NCI-H345 (cell line): Measurements from ENCODE around the gene GRAMD1B.

ENCODE experiments used
- DNase-seq: peaks from one replicate; lab custom pipeline; 2025; lab: John Stamatoyannopoulos, UW

GRAMD1B gene

DNA sequence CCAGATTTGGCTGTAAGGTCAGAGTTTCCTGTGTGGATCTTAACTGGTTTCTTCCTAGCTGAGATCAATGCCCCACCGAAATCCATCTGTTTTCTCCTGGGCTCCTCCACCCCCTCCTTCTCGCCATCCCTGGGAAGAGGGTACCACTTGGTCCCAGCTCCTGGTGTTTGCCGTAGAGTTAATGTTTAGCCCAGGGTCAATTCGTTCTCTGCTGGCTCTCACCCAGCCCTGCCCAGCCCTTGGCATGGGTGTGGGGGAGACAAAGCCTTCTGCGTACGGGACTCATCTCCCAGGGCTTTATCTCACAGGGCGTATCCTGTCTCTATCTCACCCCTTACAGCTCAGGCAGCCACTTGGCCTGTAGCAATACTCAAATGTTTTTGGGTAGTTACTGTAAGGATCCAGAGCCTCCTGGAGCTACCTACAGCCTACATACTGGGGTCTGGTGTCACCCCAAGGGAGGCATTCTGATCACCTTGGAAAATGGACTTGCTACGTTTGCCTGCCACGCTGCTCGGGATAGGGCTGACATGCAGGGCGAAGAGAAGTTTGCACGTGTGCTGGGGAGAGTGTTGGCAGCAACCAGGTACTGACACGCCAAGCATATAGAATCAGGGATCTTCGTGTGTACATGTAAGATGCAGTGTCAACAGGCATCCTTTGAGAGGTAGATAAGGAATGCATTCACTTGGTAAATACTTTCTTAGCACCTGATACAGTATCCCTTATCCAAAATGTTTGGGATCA is 158.2 kb downstream of the GRAMD1B start:
- DNase-seq, result no peak

DNA sequence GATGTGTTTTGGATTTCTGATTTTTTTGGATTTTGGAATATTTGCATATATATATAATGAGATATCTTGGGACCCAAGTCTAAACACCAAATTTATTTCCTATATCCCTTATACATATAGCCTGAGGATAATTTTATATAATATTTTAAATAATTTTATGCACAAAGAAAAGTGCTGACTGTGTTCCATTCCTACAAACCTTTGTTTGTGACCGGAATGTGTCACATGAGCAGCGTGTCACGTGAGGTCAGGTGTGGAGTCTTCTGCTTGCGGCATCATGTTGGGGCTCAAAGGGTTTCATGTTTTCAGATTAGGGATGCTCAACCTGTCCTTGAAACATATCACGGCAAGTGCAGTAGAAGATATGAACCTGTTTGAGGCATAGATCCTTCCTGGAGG is 158.8 kb downstream of the GRAMD1B start:
- no peak for DNase-seq

- DNase-seq, result no peak
Observed at GRCh38 chr11:123590296-123590912, 160.3 kb downstream of the GRAMD1B start.

DNA sequence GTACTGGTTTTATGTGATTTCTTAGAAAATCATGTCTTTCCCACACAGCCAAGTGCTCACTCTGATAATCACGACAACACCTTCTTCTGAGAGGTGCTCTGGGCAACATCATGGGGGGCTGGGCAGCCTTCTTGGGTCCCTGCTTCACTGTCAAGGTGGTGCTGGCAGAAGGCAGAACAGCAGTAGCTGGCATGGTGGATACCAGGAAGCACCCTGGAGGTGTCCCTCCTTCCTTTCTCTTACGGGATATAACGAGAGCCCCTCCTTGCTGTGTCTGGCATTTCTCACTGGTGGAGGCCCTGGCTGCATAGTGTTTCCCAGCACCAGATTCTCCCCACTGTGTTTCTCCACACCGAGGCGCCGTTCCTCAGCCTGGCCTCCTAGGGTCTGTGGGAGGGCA is 163.5 kb downstream of the GRAMD1B start:
- DNase-seq, result no peak

- DNase-seq, result no peak
Observed at GRCh38 chr11:123594188-123594901, 164.3 kb downstream of the GRAMD1B start.

- no peak for DNase-seq
Observed at GRCh38 chr11:123594921-123595320, 164.9 kb downstream of the GRAMD1B start.

- DNase-seq, result no peak
Observed at GRCh38 chr11:123597859-123598258, 167.8 kb downstream of the GRAMD1B start.

- DNase-seq, result no peak
Observed at GRCh38 chr11:123601136-123601535, 171.1 kb downstream of the GRAMD1B start.

GRCh38 chr11:123601743-123602142 is 171.7 kb downstream of the GRAMD1B start:
- DNase-seq, result no peak

DNA sequence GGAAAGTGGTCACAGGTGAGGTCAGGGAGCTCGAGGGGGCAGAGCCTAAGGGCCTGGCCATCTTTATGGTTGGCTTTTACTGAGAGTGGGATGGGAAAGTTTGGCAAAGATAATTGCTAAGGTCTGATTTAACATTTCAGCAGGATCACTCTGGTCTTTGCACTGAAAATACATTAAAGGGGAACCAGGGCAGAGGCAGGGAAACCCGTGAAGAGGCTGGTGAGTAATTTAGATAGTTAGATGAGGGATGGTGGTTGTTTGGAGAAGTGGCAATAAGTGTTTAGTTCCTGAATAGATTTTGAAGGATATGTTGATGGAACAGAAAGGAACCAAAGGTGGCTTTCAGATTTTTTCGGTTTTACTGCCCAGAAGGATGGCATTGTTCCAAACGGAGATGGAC is 173.6 kb downstream of the GRAMD1B start:
- no peak for DNase-seq

DNA sequence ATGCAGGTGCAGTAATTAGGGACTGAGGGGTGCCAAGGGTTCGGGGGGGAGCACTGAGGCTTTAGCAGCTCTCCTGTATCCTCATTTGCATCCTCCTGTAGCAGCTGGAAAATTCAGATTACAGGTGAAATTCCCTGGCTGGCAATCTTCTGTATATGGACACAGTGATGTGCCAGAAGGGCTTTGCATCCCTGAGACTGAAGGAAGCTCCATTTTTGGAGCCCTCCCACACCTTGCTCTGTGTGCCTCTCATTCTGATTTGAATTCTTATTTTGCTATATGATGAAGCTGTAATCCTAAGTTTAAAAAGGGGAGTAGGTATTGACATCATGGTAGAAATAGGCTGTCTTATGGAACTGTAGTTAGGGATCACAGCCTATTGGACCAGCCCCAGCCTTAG is 177.7 kb downstream of the GRAMD1B start:
- DNase-seq, result no peak

DNA sequence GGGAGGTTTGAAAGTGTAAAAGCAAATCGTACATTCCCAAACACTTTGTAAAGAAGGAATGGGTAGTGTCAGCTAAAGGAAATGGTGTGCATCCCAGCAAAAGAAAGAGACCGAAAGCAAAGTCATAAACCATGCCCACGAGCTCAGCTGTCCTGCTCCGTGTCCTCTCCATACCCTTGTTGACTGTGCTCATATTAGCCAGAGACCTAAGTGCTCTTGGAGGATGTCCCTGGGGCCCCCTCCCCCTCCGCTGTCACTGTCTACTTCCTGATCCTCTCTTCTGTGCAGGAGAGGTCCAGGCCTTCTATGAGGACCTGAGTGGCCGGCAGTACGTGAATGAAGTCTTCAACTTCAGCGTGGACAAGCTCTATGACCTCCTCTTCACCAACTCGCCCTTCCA is 178.3 kb downstream of the GRAMD1B start:
- no peak for DNase-seq

GRCh38 chr11:123608945-123609344 is 178.9 kb downstream of the GRAMD1B start:
- no peak for DNase-seq

GRCh38 chr11:123611698-123612097 is 181.6 kb downstream of the GRAMD1B start:
- no peak for DNase-seq

GRCh38 chr11:123616505-123617198 is 186.6 kb downstream of the GRAMD1B start:
- no peak for DNase-seq

DNA sequence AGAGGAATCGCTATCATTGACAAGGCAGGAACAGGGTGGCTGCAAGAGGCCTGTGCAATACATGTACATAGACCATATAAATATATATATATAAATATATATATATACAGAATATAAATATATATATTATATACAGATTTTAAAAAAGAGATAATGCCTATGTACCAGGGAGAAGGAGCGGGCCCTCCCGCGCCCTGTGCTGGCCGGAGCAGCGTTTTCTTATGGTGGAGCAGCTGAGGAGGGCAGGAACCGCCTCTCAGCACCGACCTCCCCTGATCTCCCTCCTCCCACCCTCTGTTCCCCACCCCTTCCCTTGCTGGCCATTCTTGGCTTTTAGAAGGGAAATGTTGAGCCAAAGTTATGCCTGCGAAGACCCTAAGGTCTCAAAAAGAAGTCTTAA is 192.5 kb downstream of the GRAMD1B start:
- no peak for DNase-seq

DNA sequence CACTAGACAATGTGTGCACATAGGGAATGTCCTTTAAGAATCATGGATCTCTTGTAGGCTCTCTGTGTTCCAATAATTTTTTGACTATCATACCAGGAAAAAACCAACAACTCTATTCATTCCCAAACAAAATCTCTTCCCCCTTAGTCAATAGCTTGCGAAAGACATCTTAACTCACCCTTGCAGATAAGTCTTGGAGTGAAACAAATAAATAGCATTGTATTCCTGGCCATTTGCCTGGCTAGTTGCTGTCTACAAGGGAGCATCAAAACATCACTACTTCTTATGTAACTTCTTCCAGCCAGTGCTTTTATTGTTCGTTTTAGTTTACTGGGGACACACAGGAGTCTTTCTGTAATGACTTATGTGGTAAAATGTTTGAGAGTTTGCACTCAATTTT is 194.9 kb downstream of the GRAMD1B start:
- DNase-seq, result no peak

DNA sequence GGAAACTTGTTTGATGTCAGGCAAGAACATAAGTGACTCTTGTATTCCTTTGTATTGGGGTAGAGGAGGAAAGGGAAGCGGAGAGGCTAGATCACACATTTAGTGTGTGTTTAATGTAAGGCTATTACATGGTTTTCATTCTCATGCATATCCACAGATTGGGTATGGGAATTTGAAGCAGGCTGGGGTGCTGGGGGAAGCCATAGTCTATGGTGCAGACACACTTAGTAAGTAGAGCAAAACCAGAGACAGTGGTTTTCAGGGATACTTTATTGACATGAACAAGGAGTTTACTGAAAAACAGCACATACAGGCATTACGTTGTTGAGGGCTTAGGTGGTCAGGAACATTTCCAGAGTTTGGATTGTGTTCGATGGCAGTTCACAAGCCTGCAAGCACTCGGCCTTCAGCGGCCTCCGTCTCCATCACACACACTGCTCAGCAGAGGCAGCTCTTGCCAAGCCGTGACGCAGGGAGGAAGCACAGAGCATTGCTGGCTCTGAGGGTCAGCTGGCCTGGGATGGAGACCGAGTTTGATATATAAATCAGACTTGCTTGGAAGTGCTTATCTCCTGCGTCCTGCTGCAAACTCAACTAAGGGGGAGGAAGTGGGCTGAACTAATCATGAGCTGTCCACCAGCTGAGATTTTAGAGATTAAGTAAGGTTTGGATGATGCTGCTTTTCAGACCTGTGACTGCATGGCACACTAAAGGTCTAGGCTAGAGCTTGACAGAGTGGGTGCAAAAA is 199.0 kb downstream of the GRAMD1B start:
- no peak for DNase-seq

DNA sequence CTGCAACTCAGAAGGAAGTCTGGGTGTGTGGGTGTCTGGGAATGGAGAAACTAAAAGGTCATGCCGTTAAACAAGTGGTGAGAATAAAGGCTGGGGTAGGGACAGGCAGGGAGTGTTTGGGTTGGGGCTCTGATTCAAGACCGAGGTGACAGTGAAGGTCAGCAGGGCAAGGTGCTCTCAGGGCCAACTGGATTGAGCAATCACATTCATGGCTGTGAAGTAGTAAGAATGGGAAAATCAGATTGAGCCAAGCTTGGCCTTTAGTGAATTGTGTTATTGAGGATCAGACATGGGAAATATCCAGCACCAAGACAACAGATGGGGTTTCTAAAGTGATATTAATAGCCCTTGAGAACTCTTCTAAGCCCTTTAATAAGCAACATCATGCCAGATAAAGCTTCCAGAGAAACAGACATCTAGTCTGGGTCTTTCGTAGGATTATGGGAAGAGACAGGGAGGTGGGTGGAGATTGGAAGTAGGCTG is 200.1 kb downstream of the GRAMD1B start:
- DNase-seq, result no peak

- no peak for DNase-seq
Observed at GRCh38 chr11:123640029-123640428, 210.0 kb downstream of the GRAMD1B start.

GRCh38 chr11:123640677-123641494 is 210.8 kb downstream of the GRAMD1B start:
- DNase-seq, result peak; percentile 43
